HUDEP-2 (cell line): ENCODE measurements around the gene GOT1.

Experiments used
- DNase-seq, 76 experiments: peaks; one replicate each; lab custom pipeline; 2025; ENCODE audit not compliant: unreplicated experiment in 76 of 76; lab: John Stamatoyannopoulos, UW

Gene GOT1

DNA sequence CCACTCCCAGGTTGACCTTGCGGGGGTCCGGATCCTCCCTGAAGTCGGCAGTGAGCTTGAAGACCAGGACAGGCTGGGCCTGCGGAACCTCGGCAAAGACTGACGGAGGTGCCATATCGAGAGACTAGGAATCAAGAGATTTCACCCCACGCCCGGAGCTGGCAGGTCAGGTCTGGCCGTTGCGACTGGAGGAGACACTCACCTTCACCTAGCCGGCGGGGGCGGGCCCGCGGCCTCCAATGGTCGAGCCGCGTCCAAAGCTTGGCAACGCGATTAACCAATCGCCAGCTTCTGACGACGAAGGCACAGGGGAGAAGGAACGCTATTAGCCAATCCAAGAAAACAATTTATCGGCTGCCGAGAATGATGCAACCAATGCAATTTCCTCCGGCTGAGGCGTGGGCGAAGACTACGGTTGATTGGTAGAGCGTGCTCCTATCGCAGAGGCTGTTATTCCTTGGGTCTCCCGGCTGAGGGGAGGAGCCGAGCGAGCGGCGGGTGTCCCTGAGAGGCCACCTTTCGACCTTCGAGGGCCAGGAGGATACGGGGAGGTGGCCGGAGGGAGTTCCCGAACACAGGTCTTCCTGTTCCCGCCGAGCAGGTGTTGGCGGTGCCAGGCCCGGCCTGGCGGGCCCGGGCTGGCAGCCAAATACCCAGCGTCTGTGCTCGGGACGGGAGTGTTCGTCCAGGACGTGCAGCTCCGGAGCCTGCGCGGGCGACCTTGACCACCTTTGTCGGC, at the start of gene GOT1:
TSS of gene GOT1 (minus strand) at position 174 of the 739 bp plus-strand sequence. CDS start at position 115, 59 bp downstream.
- peak in 75 of 76 experiments; percentile 55 to 99 (median 95) for DNase-seq

DNA sequence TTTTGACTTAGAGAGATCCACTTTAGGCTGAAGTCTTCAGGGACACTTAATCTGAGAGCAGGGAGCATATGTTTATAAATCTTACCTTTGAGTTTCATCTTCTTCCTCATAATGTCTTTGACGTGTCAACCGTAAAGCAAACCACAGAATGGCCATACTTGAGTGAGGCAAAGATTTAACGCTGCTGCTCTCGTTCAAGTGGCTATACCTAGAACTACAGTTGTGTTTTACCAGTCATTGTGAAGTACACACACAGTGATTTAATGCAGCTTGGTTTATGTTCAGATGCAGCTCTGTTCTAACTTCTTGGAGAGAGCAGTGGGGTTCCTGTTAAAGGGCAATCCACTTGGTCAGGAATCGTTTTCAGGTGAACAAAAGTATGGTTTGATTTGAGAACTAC, 39.9 kb upstream of the GOT1 start:
- no peak for DNase-seq

DNA sequence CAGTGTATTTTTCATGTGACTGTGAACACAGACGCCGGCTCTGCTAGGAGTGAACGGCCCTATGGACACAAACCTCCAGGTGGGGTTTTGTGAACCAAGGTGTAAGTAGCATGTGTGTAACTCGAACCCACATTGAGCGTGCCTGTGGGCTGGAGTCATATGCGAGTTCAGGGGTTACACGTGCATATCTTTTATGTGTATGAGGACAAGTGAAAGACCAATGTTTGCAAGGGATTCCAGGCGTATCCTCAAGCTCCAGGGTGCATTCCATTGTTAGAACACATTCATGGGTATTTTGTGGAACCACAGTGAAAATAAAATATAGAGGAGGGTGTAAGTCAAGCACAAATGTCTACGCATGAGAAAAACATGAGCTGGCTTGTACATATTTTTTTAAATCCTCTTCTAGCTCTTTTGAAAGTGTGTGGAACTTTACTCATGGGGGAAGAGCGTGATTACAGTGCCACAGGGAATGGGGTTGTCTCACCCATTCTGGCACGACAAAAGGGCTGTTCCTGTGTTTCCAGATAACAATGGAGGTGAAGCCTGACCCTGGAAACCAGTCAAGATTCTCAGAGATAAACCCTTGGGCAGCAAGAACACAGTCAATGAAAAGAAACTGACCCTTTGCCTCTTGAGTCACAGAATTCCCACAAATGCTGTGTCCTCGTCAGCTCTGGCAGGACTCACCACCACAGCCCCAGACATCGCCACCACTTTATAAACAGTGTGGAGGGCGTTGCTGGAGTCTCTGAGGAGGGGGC, 37.0 kb upstream of the GOT1 start:
- no peak for DNase-seq

DNA sequence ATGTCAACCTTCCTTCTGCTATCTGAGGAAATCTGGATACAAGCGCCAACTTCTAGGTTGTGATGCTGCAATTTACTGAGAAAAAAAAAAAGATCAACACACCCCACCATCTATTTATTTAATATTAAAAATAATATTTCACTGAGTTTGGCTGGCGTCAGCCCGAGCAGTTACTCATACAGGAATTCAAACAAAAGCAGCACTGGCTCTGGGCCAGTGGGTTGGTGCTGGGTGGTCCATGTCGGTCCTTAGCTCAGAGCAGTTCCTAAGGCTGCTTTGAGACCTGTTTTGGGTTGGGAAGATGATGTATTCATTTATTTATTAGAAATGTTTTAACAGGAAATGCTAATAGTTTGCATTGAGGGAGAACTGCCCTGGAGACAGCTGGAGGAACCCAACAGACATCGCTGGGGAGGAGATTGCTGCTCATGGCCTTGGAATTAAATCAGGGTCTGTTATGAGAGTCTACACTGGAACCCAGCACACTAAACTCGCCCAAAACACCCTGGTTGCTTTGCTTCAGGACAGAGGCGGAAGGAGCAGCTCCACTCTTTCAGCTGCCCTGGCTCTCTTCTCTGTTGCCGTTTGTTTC, 36.3 kb upstream of the GOT1 start:
- DNase-seq, result no peak

GRCh38 chr10:99461230-99461629, 30.8 kb upstream of the GOT1 start:
- DNase-seq, result no peak

DNA sequence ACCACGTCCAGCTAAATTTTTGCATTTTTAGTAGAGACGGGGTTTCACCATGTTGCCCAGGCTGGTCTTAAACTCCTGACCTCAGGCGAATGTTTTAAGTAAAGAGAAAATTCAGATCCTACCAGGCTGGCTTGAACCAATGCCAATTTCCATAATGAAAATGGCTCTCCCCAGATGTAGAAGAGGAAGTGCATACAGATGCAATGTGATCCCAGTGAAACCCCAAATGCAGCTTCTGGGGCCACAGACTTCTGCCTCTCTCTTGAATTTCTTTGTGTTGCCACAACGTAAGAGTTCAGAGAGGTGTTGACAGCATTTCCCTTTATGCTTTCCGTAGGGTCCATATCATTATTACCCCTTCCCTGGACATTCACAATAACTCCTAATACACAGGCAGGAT, 29.6 kb upstream of the GOT1 start:
- DNase-seq, result no peak

GRCh38 chr10:99459217-99459616, 28.8 kb upstream of the GOT1 start:
- DNase-seq, result no peak

DNA sequence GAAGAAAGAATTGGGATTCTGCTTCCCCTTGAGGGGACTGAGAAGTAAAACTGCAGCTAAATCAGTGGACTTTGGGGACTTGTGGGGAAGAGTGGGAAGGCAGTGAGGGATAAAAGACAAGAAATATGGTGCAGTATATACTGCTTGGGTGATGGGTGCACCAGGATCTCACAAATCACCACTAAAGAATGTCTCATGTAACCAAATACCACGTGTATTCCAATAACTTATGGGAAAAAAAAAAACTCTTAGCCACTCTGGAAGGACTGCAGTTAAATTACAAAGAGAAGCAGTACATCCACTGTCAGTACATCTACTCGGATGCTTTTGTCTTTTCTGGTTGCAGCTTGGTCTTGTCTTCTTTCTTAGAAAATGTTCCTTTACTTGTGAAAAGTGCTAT, 27.4 kb upstream of the GOT1 start:
- DNase-seq, result no peak

DNA sequence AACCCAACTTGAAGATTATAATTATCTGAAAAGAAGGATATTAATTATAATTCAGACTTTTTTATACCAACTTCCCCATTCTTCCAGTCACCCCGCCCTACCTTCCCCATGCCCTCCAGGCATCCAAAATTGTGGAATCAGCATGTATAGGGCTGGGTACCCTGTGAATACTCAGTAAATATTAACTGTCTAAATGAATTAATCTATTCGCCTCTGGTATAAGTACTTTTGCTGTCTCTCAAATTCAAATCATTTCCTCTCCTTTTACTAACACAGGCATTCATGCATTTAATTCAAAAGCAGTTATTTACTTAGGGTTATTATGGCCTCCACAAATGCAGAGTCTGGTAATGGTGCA, 26.5 kb upstream of the GOT1 start:
- no peak for DNase-seq

DNA sequence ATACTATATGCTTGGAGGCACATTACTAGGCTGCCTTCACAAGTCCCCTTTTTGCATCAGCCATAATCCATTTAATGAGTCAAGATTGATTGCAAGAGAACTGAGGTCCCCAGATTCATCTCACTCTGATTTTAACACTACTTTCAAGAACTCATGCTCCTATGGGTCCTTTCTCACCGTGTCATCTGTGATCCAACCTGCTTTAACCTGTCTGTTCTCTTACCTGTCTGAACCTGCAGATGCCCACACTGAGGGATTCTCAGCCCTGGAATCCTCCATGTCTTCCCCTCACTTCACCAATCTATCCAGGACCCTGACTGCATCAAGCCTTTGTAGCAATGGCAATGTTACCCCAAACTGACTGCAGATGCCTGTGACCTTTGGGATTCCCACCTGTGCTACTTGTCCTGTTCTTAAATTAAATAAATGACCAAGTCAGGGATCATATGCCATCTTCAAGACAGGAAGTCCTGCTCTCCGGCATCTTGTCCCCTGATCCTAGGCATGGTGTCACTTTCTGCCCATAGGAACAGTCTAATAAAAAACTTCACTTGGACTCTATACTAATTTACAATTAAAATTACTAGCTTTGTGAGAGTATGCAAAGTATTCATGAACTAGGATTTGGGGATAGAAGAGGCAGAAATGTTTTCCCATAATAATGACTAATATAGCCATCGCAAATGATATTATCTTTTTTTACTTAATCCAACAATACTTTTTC, 25.9 kb upstream of the GOT1 start:
- DNase-seq, result no peak

DNA sequence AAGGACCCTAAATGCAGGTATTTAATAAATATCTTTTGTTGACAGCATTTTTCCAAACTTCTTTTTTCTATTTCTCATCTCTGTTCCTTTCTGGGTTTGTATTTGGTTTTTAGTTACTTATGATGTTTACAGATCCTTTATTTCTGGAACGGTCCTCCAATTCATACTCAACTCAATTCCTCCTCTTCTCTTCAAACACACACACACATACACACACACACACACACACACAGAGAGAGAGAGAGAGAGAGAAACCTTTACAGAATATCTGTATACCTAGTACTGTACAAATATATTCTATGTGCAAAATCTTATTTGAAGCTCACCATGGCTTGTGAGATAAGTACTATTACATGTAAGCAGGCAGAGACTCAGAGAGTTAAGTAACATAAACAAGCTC, 21.6 kb upstream of the GOT1 start:
- no peak for DNase-seq

- DNase-seq, result no peak
Observed at GRCh38 chr10:99451499-99451788, 21.0 kb upstream of the GOT1 start.

DNA sequence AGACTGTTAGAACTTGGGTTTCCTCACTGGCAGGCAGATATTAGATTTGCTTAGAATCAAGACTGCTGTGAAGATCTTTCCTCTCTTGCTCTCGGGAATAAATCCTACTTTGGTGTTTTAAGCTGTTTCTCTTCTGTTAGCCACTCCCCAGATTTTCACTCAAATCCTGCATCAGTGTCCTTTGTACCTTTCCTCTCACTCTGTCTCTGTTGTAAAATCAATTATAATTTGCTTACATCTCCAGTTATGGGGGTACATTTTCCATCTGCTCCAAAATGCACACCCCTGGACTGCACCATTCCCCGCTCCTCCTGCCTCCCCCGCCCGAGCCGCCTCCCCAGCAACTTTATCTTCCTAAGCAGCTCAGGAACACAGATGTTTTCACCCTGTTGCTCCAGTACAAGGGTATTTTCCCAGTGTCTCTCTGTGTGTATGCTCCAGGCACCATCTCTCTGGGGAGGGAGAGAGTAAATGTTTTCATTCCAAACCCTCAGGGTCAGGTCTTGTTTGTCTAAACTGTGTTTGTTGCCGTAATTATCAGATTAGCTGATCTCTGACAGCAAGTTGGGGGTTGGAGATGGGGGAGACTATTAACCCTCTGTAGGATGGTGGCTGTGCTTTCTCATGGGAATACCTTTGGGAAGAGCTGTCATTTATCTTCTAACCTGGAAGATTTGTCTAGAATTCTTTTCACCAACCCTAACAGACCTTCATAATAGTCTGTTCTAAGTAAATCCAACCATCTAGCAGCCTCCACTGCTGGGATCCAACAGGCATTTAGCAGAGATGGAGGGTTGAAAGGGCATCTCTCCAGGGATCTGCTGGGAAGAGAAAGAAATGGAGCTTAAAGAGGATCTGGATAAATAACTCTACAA, 20.4 kb upstream of the GOT1 start:
- no peak for DNase-seq

GRCh38 chr10:99450156-99450555, 19.7 kb upstream of the GOT1 start:
- no peak for DNase-seq

- DNase-seq, result no peak
Observed at GRCh38 chr10:99449023-99449422, 18.6 kb upstream of the GOT1 start.

DNA sequence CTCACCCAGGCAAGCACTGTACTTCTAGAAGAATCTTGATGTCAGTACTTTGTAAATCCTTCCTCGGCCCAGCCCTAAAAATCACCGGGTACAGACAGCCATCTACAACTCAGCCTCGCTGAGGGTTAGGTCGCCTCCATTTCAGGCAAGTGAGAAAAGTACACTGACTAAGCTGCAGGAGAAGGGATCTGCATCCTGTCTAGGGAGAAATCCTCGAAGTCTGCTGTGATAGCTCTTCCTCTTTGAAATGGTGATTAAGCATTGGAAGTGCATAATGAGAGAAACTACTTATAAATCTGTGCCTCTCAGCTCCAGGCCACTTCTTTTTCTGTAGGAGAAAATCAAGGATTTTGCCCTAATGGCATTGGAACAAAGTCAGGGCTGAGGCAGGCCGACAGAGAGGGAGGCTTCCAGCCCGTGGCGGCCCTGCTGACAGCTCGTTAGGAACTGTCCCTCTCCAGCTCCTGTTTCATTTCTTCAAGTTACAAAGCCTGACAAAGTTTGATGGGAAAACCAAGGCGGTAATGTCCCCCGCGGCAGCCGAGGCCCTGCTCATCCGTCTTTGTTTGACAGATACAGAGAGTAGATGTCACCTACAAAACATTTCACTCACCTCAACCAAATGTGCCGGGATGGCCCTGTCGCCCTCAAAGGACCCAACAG, 14.1 kb upstream of the GOT1 start:
- DNase-seq, result no peak

- no peak for DNase-seq
Observed at GRCh38 chr10:99443500-99443899, 13.1 kb upstream of the GOT1 start.

DNA sequence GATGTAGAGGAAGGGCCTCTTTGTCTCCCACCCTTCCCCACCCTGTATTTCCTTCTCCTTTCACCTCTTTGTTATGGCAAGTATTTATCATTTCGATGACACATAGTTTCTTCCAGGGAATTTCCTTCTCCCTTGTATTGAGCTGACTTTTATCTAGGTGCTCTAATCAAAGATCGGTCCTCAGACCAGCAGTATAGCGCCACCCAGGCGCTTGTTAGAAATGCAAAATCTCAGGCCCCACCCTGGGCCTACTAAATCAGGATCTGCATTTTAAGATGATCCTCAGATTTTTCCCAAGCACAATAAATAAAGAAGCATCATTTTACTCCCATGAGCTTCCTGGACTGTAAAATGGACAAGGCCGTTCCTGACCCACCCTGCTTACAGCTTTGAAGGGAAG, 12.0 kb upstream of the GOT1 start:
- no peak for DNase-seq

DNA sequence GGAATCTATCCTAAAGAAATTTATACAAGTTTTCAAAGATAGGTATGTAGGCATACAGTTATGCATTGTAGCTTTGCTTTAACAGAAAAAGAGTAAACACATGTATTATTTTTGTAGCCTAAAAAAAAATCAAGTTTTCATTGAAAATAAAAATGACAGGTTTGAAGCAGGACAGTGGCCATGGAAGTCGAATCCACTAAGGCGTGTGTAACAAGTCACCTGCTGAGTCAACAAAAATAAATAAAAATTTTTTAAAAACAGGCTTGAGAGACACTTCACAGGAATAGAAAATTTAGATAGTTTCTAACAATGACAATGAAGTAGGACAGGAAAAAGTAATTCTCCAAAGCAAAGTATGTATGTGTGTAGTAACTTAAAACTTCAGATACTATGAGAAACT, 8.5 kb upstream of the GOT1 start:
- no peak for DNase-seq
